ENCODE measurements around the gene MAP4K3. TPM values are rescaled to one million over a fixed set of nuclear protein-coding genes. Genes with fewer than 3 reads are reported as not detected.
"Not testable (repeated sequence)": the region's sequence is repeated elsewhere in the genome, so short reads cannot be mapped to it uniquely, and the experiment has no call there.

MAP4K3 gene
- total RNA-seq, 1 donor from 2014 or later: 38.5 TPM

DNA sequence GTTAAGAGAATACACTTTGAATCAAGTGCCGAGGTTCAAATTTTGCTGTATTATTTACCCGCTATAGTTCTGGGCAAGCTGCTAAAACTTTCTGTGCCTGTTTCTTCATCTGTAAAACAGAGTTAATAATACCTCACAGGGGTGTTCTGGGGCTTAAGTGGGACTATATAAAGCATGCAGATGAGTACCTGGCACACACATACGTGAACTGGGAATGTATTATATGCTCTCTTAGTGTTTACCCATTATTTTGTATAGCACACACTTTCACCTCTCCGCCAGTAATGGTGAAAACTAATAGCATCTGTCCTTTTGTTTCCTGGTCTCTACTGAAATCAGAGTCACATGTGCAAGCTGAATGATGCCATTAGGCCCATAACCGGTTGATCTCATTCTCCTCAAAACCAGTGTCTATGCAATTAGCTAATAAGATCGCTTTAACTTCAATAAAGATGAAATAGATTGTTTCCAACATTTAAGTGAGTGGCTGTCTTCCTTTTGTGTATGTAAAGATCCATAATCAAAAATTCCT is 189.5 kb downstream of the MAP4K3 start:
- peaks cover 0 to 15% of the 10 kb centered on the region in 2 donors for H3K36me3 ChIP-seq
- intact Hi-C loops (cut with DNase I): no loop called here
- no peaks in the 10 kb centered on the region for H3K27me3 ChIP-seq
- DNase-seq (ENCODE audit: extremely low spot score in 2 of 2): no peak
- no peak overlapping the region for H3K4me3 ChIP-seq
- no peak for TF ChIP-seq CTCF (IDR thresholded peaks at IDR 0.05)
- no peak for TF ChIP-seq POLR2AphosphoS5 (IDR thresholded peaks at IDR 0.05; ENCODE audit: insufficient read depth in 1 of 2, low read depth in 1 of 2)
- TF ChIP-seq POLR2A (IDR thresholded peaks at IDR 0.05): no peak
- no peaks in the 10 kb centered on the region for H3K9me3 ChIP-seq
- no peak overlapping the region for H3K27ac ChIP-seq
- H3K4me1 ChIP-seq: no peaks in the 10 kb centered on the region

DNA sequence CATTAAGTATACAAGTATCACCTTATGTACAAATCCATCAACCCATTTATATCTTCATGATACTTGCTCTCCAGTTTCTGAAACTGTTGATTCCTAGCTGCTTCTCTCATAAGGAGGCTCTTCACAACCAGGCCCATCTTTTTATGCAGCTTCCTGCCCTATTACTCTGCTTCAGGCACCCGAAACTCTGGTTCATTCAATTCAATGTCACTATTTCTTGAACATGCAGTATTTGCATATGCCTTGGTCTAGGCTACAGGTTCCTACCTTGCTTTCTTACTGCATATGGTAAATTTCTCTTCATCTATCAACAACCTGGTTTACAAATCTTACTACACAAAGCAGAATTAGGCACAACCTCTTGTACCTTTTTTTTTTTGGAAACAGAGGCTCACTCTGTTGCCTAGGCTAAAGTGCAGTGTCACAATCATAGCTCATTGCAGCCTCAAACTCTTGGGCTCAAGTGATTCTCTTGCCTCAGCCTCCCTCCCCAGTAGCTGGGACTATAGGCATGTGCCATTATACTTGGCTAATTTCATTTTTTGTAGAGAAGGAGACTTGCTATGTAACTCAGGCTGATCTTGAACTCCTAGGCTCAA is 190.6 kb downstream of the MAP4K3 start:
- intact Hi-C loops (cut with DNase I): no loop called here
- Histone ChIP-seq H3K4me1 (no peaks in the 10 kb centered on the region), H3K9me3 (no peaks in the 10 kb centered on the region), H3K27me3 (no peaks in the 10 kb centered on the region), H3K27ac (no peak overlapping the region), H3K36me3 (peaks cover 0 to 11% of the 10 kb centered on the region in 2 donors), H3K4me3 (no peak overlapping the region)
- TF ChIP-seq POLR2A (IDR thresholded peaks at IDR 0.05): no peak
- TF ChIP-seq POLR2AphosphoS5 (IDR thresholded peaks at IDR 0.05; ENCODE audit: insufficient read depth in 1 of 2, low read depth in 1 of 2): no peak
- TF ChIP-seq CTCF (IDR thresholded peaks at IDR 0.05): no peak
- no peak for DNase-seq (ENCODE audit: extremely low spot score in 2 of 2)

DNA sequence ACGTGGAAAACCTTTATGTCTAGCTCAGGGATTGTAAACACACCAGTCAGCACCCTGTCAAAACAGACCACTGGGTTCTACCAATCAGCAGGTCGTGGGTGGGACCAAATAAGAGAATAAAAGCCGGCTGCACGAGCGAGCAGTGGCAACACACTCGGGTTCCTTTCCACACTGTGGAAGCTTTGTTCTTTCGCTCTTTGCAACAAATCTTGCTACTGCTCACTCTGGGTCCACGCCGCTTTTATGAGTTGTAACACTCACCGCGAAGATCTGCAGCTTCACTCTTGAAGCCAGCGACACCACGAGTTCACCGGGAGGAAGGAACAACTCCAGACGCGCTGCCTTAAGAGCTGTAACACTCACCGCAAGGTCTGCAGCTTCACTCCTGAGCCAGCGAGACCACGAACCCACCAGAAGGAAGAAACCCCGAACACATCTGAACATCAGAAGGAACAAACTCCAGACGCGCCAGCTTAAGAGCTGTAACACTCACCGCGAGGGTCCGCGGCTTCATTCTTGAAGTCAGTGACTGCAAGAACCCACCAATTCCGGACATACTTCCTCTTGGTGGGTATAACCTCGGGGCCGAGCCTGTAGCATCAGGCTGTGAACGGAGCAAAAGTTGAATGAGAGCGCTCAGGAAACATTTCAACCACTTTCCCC is 192.0 kb downstream of the MAP4K3 start:
- H3K9me3 ChIP-seq; H3K4me1 ChIP-seq; H3K36me3 ChIP-seq; H3K27me3 ChIP-seq; intact Hi-C loops (cut with DNase I); H3K27ac ChIP-seq; DNase-seq (ENCODE audit: extremely low spot score in 2 of 2); H3K4me3 ChIP-seq: not testable (repeated sequence)

GRCh38 chr2:39244241-39244862 is 192.7 kb downstream of the MAP4K3 start:
- intact Hi-C loops (cut with DNase I); H3K36me3 ChIP-seq; DNase-seq (ENCODE audit: extremely low spot score in 2 of 2); H3K9me3 ChIP-seq; H3K27me3 ChIP-seq; H3K27ac ChIP-seq; H3K4me1 ChIP-seq: not testable (repeated sequence)
- H3K4me3 ChIP-seq: peak overlapping the region in 1 of 2 donors; percentile 24

DNA sequence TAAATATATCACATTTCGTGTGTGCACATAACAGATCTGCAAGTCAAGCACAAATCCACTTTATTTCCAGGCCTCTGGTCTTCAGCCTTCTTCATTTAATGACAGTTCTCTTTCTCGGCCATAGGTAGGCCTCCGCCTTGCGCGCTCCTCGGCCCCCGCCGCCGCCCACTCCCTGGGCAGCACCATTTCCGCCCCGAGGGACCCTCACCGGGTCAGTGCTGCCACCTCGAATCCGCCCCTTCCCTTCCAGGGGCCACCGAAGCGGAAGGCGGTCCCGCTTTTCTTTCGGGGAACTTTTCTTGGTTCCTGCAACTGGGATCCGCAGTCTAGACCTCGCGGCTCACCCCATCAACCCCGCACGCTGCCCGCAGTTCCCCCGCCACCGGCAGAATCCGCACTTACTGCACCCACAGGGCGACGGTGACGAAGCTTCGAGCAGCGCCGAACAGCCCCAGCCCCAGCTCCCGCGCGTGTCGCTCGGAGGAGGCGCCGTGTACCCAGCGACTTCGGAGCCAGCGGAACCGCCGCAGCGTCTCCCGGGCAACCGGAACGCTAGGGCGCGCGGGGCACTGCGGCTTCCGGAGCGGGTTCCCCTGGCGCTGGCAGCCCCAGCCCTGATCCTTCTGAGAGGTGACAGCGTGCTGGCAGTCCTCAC is 193.5 kb downstream of the MAP4K3 start, which contains the start of gene CDKL4:
CDKL4 (minus strand) TSS at position 502 of the 655 bp plus-strand sequence.
- DNase-seq (ENCODE audit: extremely low spot score in 2 of 2): no peak
- Histone ChIP-seq H3K27ac (no peak within 1 kb of the TSS), H3K36me3 (no peaks in the 10 kb centered on the region), H3K9me3 (no peaks in the 10 kb centered on the region), H3K4me3 (peak within 1 kb of the TSS in 1 of 2 donors; percentile 24), H3K27me3 (no peaks in the 10 kb centered on the region), H3K4me1 (no peaks in the 10 kb centered on the region)
- no peak for TF ChIP-seq POLR2AphosphoS5 (IDR thresholded peaks at IDR 0.05; ENCODE audit: insufficient read depth in 1 of 2, low read depth in 1 of 2)
- TF ChIP-seq POLR2A (IDR thresholded peaks at IDR 0.05): no peak
- no peak for TF ChIP-seq CTCF (IDR thresholded peaks at IDR 0.05)
- intact Hi-C loops (cut with DNase I): no loop called here

Measured in vagina (tissue), 2 donors.